GM10266 (cell line): ENCODE measurements around the gene COL13A1.

Experiments
- DNase-seq: peaks from one replicate; pipeline ENCODE4 v3.0.0; 2012; ENCODE audit errors: extremely low spot score
- CTCF ChIP-seq: IDR thresholded peaks from 2 replicates; pipeline ENCODE4 v1.5.1; 2012; ENCODE audit warnings: mild to moderate bottlenecking, low read depth; ENCODE audit not compliant: control insufficient read depth, insufficient read depth; ENCODE audit errors: missing control alignments

Gene COL13A1

GRCh38 chr10:69963835-69964710 is 162.4 kb downstream of the COL13A1 start:
- no peak for DNase-seq
- no peak for TF ChIP-seq CTCF

GRCh38 chr10:69965086-69965485 is 163.4 kb downstream of the COL13A1 start:
- TF ChIP-seq CTCF = no peak
- no peak for DNase-seq

- TF ChIP-seq CTCF = no peak
- no peak for DNase-seq
Observed at GRCh38 chr10:69965919-69966662, 164.4 kb downstream of the COL13A1 start.

- TF ChIP-seq CTCF = no peak
- DNase-seq = no peak
Observed at GRCh38 chr10:69968830-69969229, 167.1 kb downstream of the COL13A1 start.

GRCh38 chr10:69969977-69970376 is 168.3 kb downstream of the COL13A1 start:
- no peak for TF ChIP-seq CTCF
- no peak for DNase-seq

- TF ChIP-seq CTCF = no peak
- no peak for DNase-seq
Observed at GRCh38 chr10:69972981-69973397, 171.3 kb downstream of the COL13A1 start.

- DNase-seq = no peak
- TF ChIP-seq CTCF = no peak
Observed at GRCh38 chr10:69973678-69974077, 172.0 kb downstream of the COL13A1 start.
